H9 (cell line): ENCODE data around the gene SHTN1. TPM values are rescaled to one million over a fixed set of nuclear protein-coding genes. Genes with fewer than 3 reads are reported as not detected.

ENCODE experiments used
- DNase-seq: peaks from one replicate; pipeline ENCODE4 v3.0.0-alpha.2; 2017
- H2AFZ ChIP-seq: one replicate; pipeline ENCODE4 v1.6.1; 2013; ENCODE audit warnings: mild to moderate bottlenecking, low read length, control low read depth, moderate library complexity
- H2AK5ac ChIP-seq: 2 replicates; pipeline ENCODE4 v1.6.1; 2013; ENCODE audit warnings: low read length, control low read depth, mixed read lengths; ENCODE audit not compliant: insufficient read length
- H2BK120ac ChIP-seq: one replicate; pipeline ENCODE4 v1.6.1; 2013; ENCODE audit warnings: low read depth, mild to moderate bottlenecking, low read length, control low read depth, inconsistent platforms; ENCODE audit not compliant: poor library complexity, severe bottlenecking
- H2BK12ac ChIP-seq: 2 replicates; pipeline ENCODE4 v1.6.1; 2013; ENCODE audit warnings: low read length, control low read depth, mixed read lengths, low read depth; ENCODE audit not compliant: insufficient read length
- H2BK15ac ChIP-seq: 2 replicates; pipeline ENCODE4 v1.6.1; 2013; ENCODE audit warnings: low read depth, low read length, control low read depth
- H2BK20ac ChIP-seq: one replicate; pipeline ENCODE4 v1.6.1; 2013; ENCODE audit warnings: low read depth, mild to moderate bottlenecking, low read length, control low read depth, inconsistent platforms; ENCODE audit not compliant: poor library complexity, severe bottlenecking
- H2BK5ac ChIP-seq: 2 replicates; pipeline ENCODE4 v1.6.1; 2013; ENCODE audit warnings: low read length, control low read depth, mixed read lengths; ENCODE audit not compliant: insufficient read length
- H3K14ac ChIP-seq: 2 replicates; pipeline ENCODE4 v1.6.1; 2013; ENCODE audit warnings: low read length, control low read depth; ENCODE audit not compliant: insufficient read depth
- H3K18ac ChIP-seq: 2 replicates; pipeline ENCODE4 v1.6.1; 2013; ENCODE audit warnings: low read depth, mild to moderate bottlenecking, mixed read lengths, low read length, control low read depth; ENCODE audit not compliant: insufficient read length
- H3K23ac ChIP-seq: 2 replicates; pipeline ENCODE4 v1.6.1; 2013; ENCODE audit warnings: low read length, control low read depth, mixed read lengths, low read depth; ENCODE audit not compliant: insufficient read length
- H3K23me2 ChIP-seq: 2 replicates; pipeline ENCODE4 v1.6.1; 2013; ENCODE audit warnings: low read depth, mild to moderate bottlenecking, mixed read lengths, low read length, control low read depth; ENCODE audit not compliant: insufficient read length, poor library complexity, severe bottlenecking
- H3K27ac ChIP-seq: 2 replicates; pipeline ENCODE4 v1.5.1; 2013; ENCODE audit warnings: low read length, control low read depth, mixed read lengths, low read depth; ENCODE audit not compliant: insufficient read length
- H3K27me3 ChIP-seq: 2 replicates; pipeline ENCODE4 v1.6.1; 2013; ENCODE audit warnings: low read length, control low read depth, inconsistent platforms; ENCODE audit not compliant: insufficient read depth
- H3K4ac ChIP-seq: 2 replicates; pipeline ENCODE4 v1.6.1; 2013; ENCODE audit warnings: low read depth, mild to moderate bottlenecking, control low read depth, inconsistent platforms, low read length, moderate library complexity
- H3K4me1 ChIP-seq: 2 replicates; pipeline ENCODE4 v1.6.1; 2013; ENCODE audit warnings: low read length, control low read depth, inconsistent platforms; ENCODE audit not compliant: insufficient read depth
- H3K4me2 ChIP-seq: 2 replicates; pipeline ENCODE4 v1.6.1; 2013; ENCODE audit warnings: low read length, control low read depth, mixed read lengths; ENCODE audit not compliant: insufficient read length, insufficient read depth
- H3K56ac ChIP-seq: 2 replicates; pipeline ENCODE4 v1.6.1; 2013; ENCODE audit warnings: low read depth, mild to moderate bottlenecking, mixed read lengths, low read length, control low read depth; ENCODE audit not compliant: insufficient read length
- H3K79me1 ChIP-seq: 2 replicates; pipeline ENCODE4 v1.6.1; 2013; ENCODE audit warnings: low read depth, mild to moderate bottlenecking, moderate library complexity, low read length, control low read depth, inconsistent platforms; ENCODE audit not compliant: insufficient read depth, poor library complexity, severe bottlenecking
- H3K79me2 ChIP-seq: 2 replicates; pipeline ENCODE4 v1.6.1; 2013; ENCODE audit warnings: low read length, control low read depth, inconsistent platforms; ENCODE audit not compliant: insufficient read depth
- H3K9ac ChIP-seq: 2 replicates; pipeline ENCODE4 v1.6.1; 2013; ENCODE audit warnings: low read length, control low read depth, mixed read lengths; ENCODE audit not compliant: insufficient read length; ENCODE audit errors: extremely low read depth
- H3K9me3 ChIP-seq: one replicate; pipeline ENCODE4 v1.6.1; 2013; ENCODE audit warnings: low read depth, low read length, inconsistent platforms; ENCODE audit not compliant: control insufficient read depth
- H3T11ph ChIP-seq: one replicate; pipeline ENCODE4 v1.6.1; 2013; ENCODE audit warnings: mild to moderate bottlenecking, low read length, control low read depth, inconsistent platforms
- H4K20me1 ChIP-seq: one replicate; pipeline ENCODE4 v1.6.1; 2013; ENCODE audit not compliant: control insufficient read depth, insufficient read length, insufficient read depth
- H4K5ac ChIP-seq: 2 replicates; pipeline ENCODE4 v1.6.1; 2013; ENCODE audit warnings: low read depth, mild to moderate bottlenecking, mixed read lengths, low read length, control low read depth; ENCODE audit not compliant: insufficient read length
- H4K8ac ChIP-seq: replicated peaks from 2 replicates; pipeline ENCODE4 v1.6.1; 2013; ENCODE audit warnings: low read length, control low read depth, mixed read lengths, low read depth; ENCODE audit not compliant: insufficient read length
- H4K91ac ChIP-seq: 2 replicates; pipeline ENCODE4 v1.6.1; 2013; ENCODE audit warnings: low read depth, mild to moderate bottlenecking, moderate library complexity, mixed read lengths, low read length, control low read depth; ENCODE audit not compliant: insufficient read length
- H3K27ac Mint-ChIP-seq, 3 experiments: 2 replicates in 2 of 3; 3 replicates in 1 of 3; pipeline ENCODE4 v1.8.0; 2020 to 2021; ENCODE audit warnings: mixed read lengths in 3 of 3, mild to moderate bottlenecking in 1 of 3, moderate library complexity in 1 of 3
- H3K27me3 Mint-ChIP-seq: 2 replicates; pipeline ENCODE4 v1.8.0; 2021; ENCODE audit warnings: low read depth, mild to moderate bottlenecking, moderate library complexity, mixed read lengths
- H3K36me3 Mint-ChIP-seq, 3 experiments: 2 replicates in 2 of 3; 3 replicates in 1 of 3; pipeline ENCODE4 v1.8.0; 2020 to 2021; ENCODE audit warnings: low read depth in 3 of 3, mixed read lengths in 3 of 3; ENCODE audit not compliant: insufficient read depth in 1 of 3
- H3K4me1 Mint-ChIP-seq, 2 experiments: 2 replicates each; pipeline ENCODE4 v1.8.0; 2020; ENCODE audit warnings: mixed read lengths in 2 of 2
- H3K4me3 Mint-ChIP-seq, 2 experiments: 2 replicates in 1 of 2; 3 replicates in 1 of 2; pipeline ENCODE4 v1.8.0; 2020 to 2021; ENCODE audit warnings: mild to moderate bottlenecking in 2 of 2, mixed read lengths in 2 of 2, moderate library complexity in 1 of 2
- H3K9me3 Mint-ChIP-seq, 2 experiments: 2 replicates in 1 of 2; 3 replicates in 1 of 2; pipeline ENCODE4 v1.8.0; 2020; ENCODE audit warnings: mild to moderate bottlenecking in 2 of 2, mixed read lengths in 2 of 2, moderate library complexity in 1 of 2
- CTCF ChIP-seq: fragments of 200-600 bp; sonication (generic); conservative IDR thresholded peaks from 3 replicates; pipeline ENCODE4 v1.8.0; 2021; ENCODE audit warnings: antibody characterized with exemption, mild to moderate bottlenecking
- WGBS: extraction: QIAGEN DNeasy Blood & Tissue Kit; methylation state at CpG from one replicate; pipeline ENCODE4 v1.1.7; 2013; ENCODE audit warnings: missing lambda C conversion rate, low lambda C conversion rate, mixed read lengths; ENCODE audit not compliant: insufficient read length; ENCODE audit errors: extremely low coverage; 5-methylcytosine and 5-hydroxymethylcytosine counted together
- total RNA-seq: library from RNA; stranded (reverse); gene quantifications from 2 replicates; pipeline ENCODE4 v1.2.1, GENCODE V29; 2021

Gene SHTN1
- total RNA-seq, 1 experiment from 2014 or later: 22.1 TPM

GRCh38 chr10:117053482-117053881 lies 48.5 kb upstream of the SHTN1 start:
- Histone ChIP-seq H3K18ac (no peak overlapping the region), H4K91ac (no peak overlapping the region), H3K4me1 (no peaks in the 10 kb centered on the region), H3K9me3 (no peaks in the 10 kb centered on the region), H3T11ph (no peak overlapping the region), H2AK5ac (no peak overlapping the region), H3K23ac (no peak overlapping the region), H3K79me2 (no peaks in the 10 kb centered on the region), H2BK15ac (no peak overlapping the region), H3K4ac (no peak overlapping the region), H4K5ac (no peak overlapping the region), H4K20me1 (no peaks in the 10 kb centered on the region), H3K9ac (no peak overlapping the region), H3K14ac (no peak overlapping the region), H2BK5ac (no peak overlapping the region), H2BK120ac (no peak overlapping the region), H4K8ac (no peak overlapping the region), H3K23me2 (no peaks in the 10 kb centered on the region), H2BK12ac (no peak overlapping the region), H3K4me2 (no peak overlapping the region), H3K79me1 (no peaks in the 10 kb centered on the region), H2BK20ac (no peak overlapping the region), H3K27ac (no peak overlapping the region), H3K27me3 (no peaks in the 10 kb centered on the region), H3K56ac (no peak overlapping the region), H2AFZ (no peak overlapping the region)
- Mint-ChIP-seq H3K36me3 (peaks cover 0 to 5% (median 0%) of the 10 kb centered on the region in 3 experiments; a peak in 2 of 7 replicates), H3K27me3 (no peaks in the 10 kb centered on the region; the same call in 1 of the 2 replicates), H3K4me1 (no peaks in the 10 kb centered on the region), H3K4me3 (no peak overlapping the region), H3K27ac (no peak overlapping the region), H3K9me3 (peaks cover 9 to 11% of the 10 kb centered on the region in 2 experiments; a peak in 3 of 5 replicates)
- no peak for TF ChIP-seq CTCF
- no peak for DNase-seq
- WGBS: no CpG with 5 or more reads among the region's 1 CpG
